HepG2 (cell line): ENCODE measurements around the gene SLC34A3. TPM values are rescaled to one million over a fixed set of nuclear protein-coding genes. Genes with fewer than 3 reads are reported as not detected.

ENCODE experiments used
- EED ChIP-seq: sonication (generic); formaldehyde crosslinking; IDR thresholded peaks from 2 replicates; pipeline ENCODE4 v1.5.0; 2020; ENCODE audit warnings: mild to moderate bottlenecking, missing genetic modification reagents
- ELF3 ChIP-seq: IDR thresholded peaks from 2 replicates; pipeline ENCODE4 v1.6.1; 2016; ENCODE audit warnings: missing genetic modification reagents, missing compliant biosample characterization
- HNRNPLL ChIP-seq: fragments of 200-400 bp; formaldehyde crosslinking; IDR thresholded peaks from 2 replicates; pipeline ENCODE4 v1.6.1; 2017; ENCODE audit warnings: mild to moderate bottlenecking, low read depth, low read length; ENCODE audit not compliant: poor library complexity, severe bottlenecking
- KAT2B ChIP-seq: fragments of 150-350 bp; IDR thresholded peaks from 2 replicates; pipeline ENCODE4 v1.6.1; 2014; ENCODE audit warnings: low read depth, low read length, borderline replicate concordance
- MZF1 ChIP-seq: sonication (generic); formaldehyde crosslinking; IDR thresholded peaks from 2 replicates; pipeline ENCODE4 v1.8.1; 2023; ENCODE audit warnings: mild to moderate bottlenecking, missing genetic modification reagents, borderline replicate concordance
- PRDM15 ChIP-seq: sonication (generic); formaldehyde crosslinking; IDR thresholded peaks from 2 replicates; pipeline ENCODE4 v1.4.0; 2020; ENCODE audit warnings: missing genetic modification reagents
- SCMH1 ChIP-seq: sonication (generic); formaldehyde crosslinking; IDR thresholded peaks from 2 replicates; pipeline ENCODE4 v1.9.0; 2021; ENCODE audit warnings: missing genetic modification reagents, mild to moderate bottlenecking, borderline replicate concordance
- TBX2 ChIP-seq: sonication (generic); formaldehyde crosslinking; IDR thresholded peaks from 2 replicates; pipeline ENCODE4 v1.5.0; 2020; ENCODE audit warnings: missing genetic modification reagents, mild to moderate bottlenecking, borderline replicate concordance
- TSC22D2 ChIP-seq: sonication (generic); formaldehyde crosslinking; IDR thresholded peaks from 2 replicates; pipeline ENCODE4 v1.5.1; 2020; ENCODE audit warnings: missing genetic modification reagents, mild to moderate bottlenecking, borderline replicate concordance
- YY1 ChIP-seq: IDR thresholded peaks from 2 replicates; pipeline ENCODE4 v1.6.1; 2011; ENCODE audit warnings: low read length, low read depth, moderate library complexity, mild to moderate bottlenecking; ENCODE audit not compliant: insufficient read depth, insufficient replicate concordance
- ZBTB21 ChIP-seq: sonication (generic); formaldehyde crosslinking; IDR thresholded peaks from 2 replicates; pipeline ENCODE4 v1.4.0; 2020; ENCODE audit warnings: missing genetic modification reagents
- ZBTB46 ChIP-seq: sonication (generic); formaldehyde crosslinking; IDR thresholded peaks from 2 replicates; pipeline ENCODE4 v1.4.0; 2020; ENCODE audit warnings: mild to moderate bottlenecking, missing genetic modification reagents, borderline replicate concordance
- ZBTB8A ChIP-seq: sonication (generic); formaldehyde crosslinking; IDR thresholded peaks from 2 replicates; pipeline ENCODE4 v1.4.0; 2020; ENCODE audit warnings: mild to moderate bottlenecking, low read depth, missing genetic modification reagents, borderline replicate concordance
- ZFP41 ChIP-seq: sonication (generic); formaldehyde crosslinking; IDR thresholded peaks from 2 replicates; pipeline ENCODE4 v1.4.0; 2020; ENCODE audit warnings: mild to moderate bottlenecking, missing genetic modification reagents, borderline replicate concordance
- ZNF839 ChIP-seq: sonication (generic); formaldehyde crosslinking; IDR thresholded peaks from 2 replicates; pipeline ENCODE4 v1.4.0; 2020; ENCODE audit warnings: missing genetic modification reagents, mild to moderate bottlenecking, borderline replicate concordance
- ZUFSP ChIP-seq: sonication (generic); formaldehyde crosslinking; IDR thresholded peaks from 2 replicates; pipeline ENCODE4 v1.9.0; 2021; ENCODE audit warnings: missing genetic modification reagents, mild to moderate bottlenecking, borderline replicate concordance
- polyA plus RNA-seq, 8 experiments: library from polyadenylated mRNA; depleted of rRNA in 3 of 8; stranded (reverse) in 7 of 8; unstranded in 1 of 8; fragments of >200 nt; fragmentation: Illumina TruSeq in 4 of 8; extraction: Trizol in 4 of 8; gene quantifications; 2 replicates each; pipeline versions ENCODE4 v1.2.1 to v1.2.3, GENCODE V29; 2011 to 2016; ENCODE audit warnings: low read depth in 4 of 8, missing spikeins in 1 of 8, mixed read lengths in 1 of 8; ENCODE audit not compliant: insufficient read depth in 1 of 8
- total RNA-seq, 5 experiments: library from RNA; depleted of rRNA; stranded (reverse); fragments of >200 nt; fragmentation: Illumina TruSeq; extraction: Trizol; gene quantifications; 2 replicates each; pipeline ENCODE4 v1.2.3, GENCODE V29; 2016; ENCODE audit warnings: low read depth in 1 of 5
- TF ChIP-seq, protein P1 (sequence below): IDR thresholded peaks from 2 replicates; pipeline ENCODE4 v1.4.0; 2020; ENCODE audit warnings: mild to moderate bottlenecking, missing genetic modification reagents

The SLC34A3 gene
- total and polyA plus RNA-seq, 2 of the 13 experiments (the other 11 are each of a cell fraction or from before 2014, with no cell fraction given) = 0.07 to 1.0 TPM

GRCh38 chr9:137255448-137256114 lies 24.9 kb downstream of the SLC34A3 start (continued):
- TF ChIP-seq SCMH1 (CRISPR knock-in tag) = no peak
- no peak for TF ChIP-seq ZFP41 (CRISPR knock-in tag)
- peak; percentile 30; the same call in 1 of the 2 replicates for TF ChIP-seq TBX2 (CRISPR knock-in tag)
- TF ChIP-seq ELF3 (CRISPR knock-in tag) = no peak
- no peak for TF ChIP-seq HNRNPLL
- peak; percentile 33; the same call in 1 of the 2 replicates for TF ChIP-seq ZNF839 (CRISPR knock-in tag)
- no peak for TF ChIP-seq EED (CRISPR knock-in tag)
- no peak for TF ChIP-seq ZBTB46 (CRISPR knock-in tag)
- TF ChIP-seq KAT2B = no peak
- TF ChIP-seq PRDM15 (CRISPR knock-in tag) = no peak; the same call in 1 of the 2 replicates
- TF ChIP-seq ZBTB21 = no peak
- TF ChIP-seq ZUFSP (CRISPR knock-in tag) = no peak
- TF ChIP-seq ZBTB8A (CRISPR knock-in tag) = no peak
- TF ChIP-seq TSC22D2 (CRISPR knock-in tag) = no peak
- TF ChIP-seq YY1 = peak; percentile 65
- no peak for TF ChIP-seq MZF1 (CRISPR knock-in tag)
- TF ChIP-seq, protein P1, sequence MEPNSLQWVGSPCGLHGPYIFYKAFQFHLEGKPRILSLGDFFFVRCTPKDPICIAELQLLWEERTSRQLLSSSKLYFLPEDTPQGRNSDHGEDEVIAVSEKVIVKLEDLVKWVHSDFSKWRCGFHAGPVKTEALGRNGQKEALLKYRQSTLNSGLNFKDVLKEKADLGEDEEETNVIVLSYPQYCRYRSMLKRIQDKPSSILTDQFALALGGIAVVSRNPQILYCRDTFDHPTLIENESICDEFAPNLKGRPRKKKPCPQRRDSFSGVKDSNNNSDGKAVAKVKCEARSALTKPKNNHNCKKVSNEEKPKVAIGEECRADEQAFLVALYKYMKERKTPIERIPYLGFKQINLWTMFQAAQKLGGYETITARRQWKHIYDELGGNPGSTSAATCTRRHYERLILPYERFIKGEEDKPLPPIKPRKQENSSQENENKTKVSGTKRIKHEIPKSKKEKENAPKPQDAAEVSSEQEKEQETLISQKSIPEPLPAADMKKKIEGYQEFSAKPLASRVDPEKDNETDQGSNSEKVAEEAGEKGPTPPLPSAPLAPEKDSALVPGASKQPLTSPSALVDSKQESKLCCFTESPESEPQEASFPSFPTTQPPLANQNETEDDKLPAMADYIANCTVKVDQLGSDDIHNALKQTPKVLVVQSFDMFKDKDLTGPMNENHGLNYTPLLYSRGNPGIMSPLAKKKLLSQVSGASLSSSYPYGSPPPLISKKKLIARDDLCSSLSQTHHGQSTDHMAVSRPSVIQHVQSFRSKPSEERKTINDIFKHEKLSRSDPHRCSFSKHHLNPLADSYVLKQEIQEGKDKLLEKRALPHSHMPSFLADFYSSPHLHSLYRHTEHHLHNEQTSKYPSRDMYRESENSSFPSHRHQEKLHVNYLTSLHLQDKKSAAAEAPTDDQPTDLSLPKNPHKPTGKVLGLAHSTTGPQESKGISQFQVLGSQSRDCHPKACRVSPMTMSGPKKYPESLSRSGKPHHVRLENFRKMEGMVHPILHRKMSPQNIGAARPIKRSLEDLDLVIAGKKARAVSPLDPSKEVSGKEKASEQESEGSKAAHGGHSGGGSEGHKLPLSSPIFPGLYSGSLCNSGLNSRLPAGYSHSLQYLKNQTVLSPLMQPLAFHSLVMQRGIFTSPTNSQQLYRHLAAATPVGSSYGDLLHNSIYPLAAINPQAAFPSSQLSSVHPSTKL (CRISPR knock-in tag) = peak; percentile 15; the same call in 1 of the 2 replicates
